ENCODE measurements around the gene BABAM2.
"Not testable (repeated sequence)": the region's sequence is repeated elsewhere in the genome, so short reads cannot be mapped to it uniquely, and the experiment has no call there.

BABAM2 gene

GRCh38 chr2:28247290-28247689 is 356.8 kb downstream of the BABAM2 start:
- DNase-seq (ENCODE audit: low read depth, low spot score): no peak

GRCh38 chr2:28247734-28248133 is 357.2 kb downstream of the BABAM2 start:
- no peak for DNase-seq (ENCODE audit: low read depth, low spot score)

- no peak for DNase-seq (ENCODE audit: low read depth, low spot score)
Observed at GRCh38 chr2:28248511-28248910, 358.0 kb downstream of the BABAM2 start.

GRCh38 chr2:28250006-28250405 is 359.5 kb downstream of the BABAM2 start:
- DNase-seq (ENCODE audit: low read depth, low spot score): no peak

- DNase-seq (ENCODE audit: low read depth, low spot score): no peak
Observed at GRCh38 chr2:28251337-28251736, 360.8 kb downstream of the BABAM2 start.

- DNase-seq (ENCODE audit: low read depth, low spot score): no peak
Observed at GRCh38 chr2:28252311-28252710, 361.8 kb downstream of the BABAM2 start.

GRCh38 chr2:28253543-28253942 is 363.0 kb downstream of the BABAM2 start:
- DNase-seq (ENCODE audit: low read depth, low spot score): no peak

- not testable (repeated sequence) for DNase-seq (ENCODE audit: low read depth, low spot score)
Observed at GRCh38 chr2:28255231-28255630, 364.7 kb downstream of the BABAM2 start.

GRCh38 chr2:28257182-28257581 is 366.7 kb downstream of the BABAM2 start:
- DNase-seq (ENCODE audit: low read depth, low spot score): no peak

GRCh38 chr2:28259226-28259625 is 368.7 kb downstream of the BABAM2 start:
- DNase-seq (ENCODE audit: low read depth, low spot score): not testable (repeated sequence)

GRCh38 chr2:28263690-28264089 is 373.2 kb downstream of the BABAM2 start:
- DNase-seq (ENCODE audit: low read depth, low spot score): no peak

- DNase-seq (ENCODE audit: low read depth, low spot score): no peak
Observed at GRCh38 chr2:28267282-28267681, 376.8 kb downstream of the BABAM2 start.

- no peak for DNase-seq (ENCODE audit: low read depth, low spot score)
Observed at GRCh38 chr2:28268386-28268785, 377.9 kb downstream of the BABAM2 start.

- DNase-seq (ENCODE audit: low read depth, low spot score): no peak
Observed at GRCh38 chr2:28269019-28269784, 378.7 kb downstream of the BABAM2 start.

GRCh38 chr2:28270456-28271152 is 380.1 kb downstream of the BABAM2 start:
- DNase-seq (ENCODE audit: low read depth, low spot score): no peak

GRCh38 chr2:28271231-28271918 is 380.8 kb downstream of the BABAM2 start:
- DNase-seq (ENCODE audit: low read depth, low spot score): no peak

- DNase-seq (ENCODE audit: low read depth, low spot score): no peak
Observed at GRCh38 chr2:28271919-28272250, 381.4 kb downstream of the BABAM2 start.

GRCh38 chr2:28273751-28274150 is 383.2 kb downstream of the BABAM2 start:
- no peak for DNase-seq (ENCODE audit: low read depth, low spot score)

GRCh38 chr2:28274911-28275685 is 384.6 kb downstream of the BABAM2 start:
- no peak for DNase-seq (ENCODE audit: low read depth, low spot score)

- no peak for DNase-seq (ENCODE audit: low read depth, low spot score)
Observed at GRCh38 chr2:28276076-28276618, 385.6 kb downstream of the BABAM2 start.

GRCh38 chr2:28276807-28277206 is 386.3 kb downstream of the BABAM2 start:
- DNase-seq (ENCODE audit: low read depth, low spot score): no peak

GRCh38 chr2:28277466-28277865 is 386.9 kb downstream of the BABAM2 start:
- DNase-seq (ENCODE audit: low read depth, low spot score): no peak
